Smooth muscle cell (in vitro differentiated cells): ENCODE measurements around the gene SLC25A12. TPM values are rescaled to one million over a fixed set of nuclear protein-coding genes. Genes with fewer than 3 reads are reported as not detected.

Experiments
- DNase-seq: peaks from one replicate; lab custom pipeline; 2025; ENCODE audit not compliant: unreplicated experiment; lab: John Stamatoyannopoulos, UW
- H2AFZ ChIP-seq: fragments of 200-600 bp; sonication (generic); 2 replicates; pipeline ENCODE4 v1.6.0; 2016; ENCODE audit warnings: antibody characterized with exemption, low read depth, mild to moderate bottlenecking
- H3F3A ChIP-seq: fragments of 200-600 bp; sonication (generic); 2 replicates; pipeline ENCODE4 v1.6.0; 2017; ENCODE audit warnings: antibody characterized with exemption, low read depth
- H3K27ac ChIP-seq: fragments of 200-600 bp; sonication (generic); 2 replicates; pipeline ENCODE4 v1.5.1; 2016; ENCODE audit warnings: low read depth, mild to moderate bottlenecking
- H3K27me3 ChIP-seq: fragments of 200-600 bp; sonication (generic); 2 replicates; pipeline ENCODE4 v1.6.1; 2016; ENCODE audit warnings: low read depth, mild to moderate bottlenecking
- H3K36me3 ChIP-seq: fragments of 200-600 bp; sonication (generic); 2 replicates; pipeline ENCODE4 v1.5.1; 2016; ENCODE audit warnings: low read depth
- H3K4me1 ChIP-seq: fragments of 200-600 bp; sonication (generic); 2 replicates; pipeline ENCODE4 v1.5.1; 2016; ENCODE audit warnings: low read depth
- H3K4me2 ChIP-seq: fragments of 200-600 bp; sonication (generic); 2 replicates; pipeline ENCODE4 v1.6.0; 2016; ENCODE audit warnings: mild to moderate bottlenecking
- H3K4me3 ChIP-seq: fragments of 200-600 bp; sonication (generic); 2 replicates; pipeline ENCODE4 v1.5.1; 2016; ENCODE audit warnings: mild to moderate bottlenecking
- H3K79me2 ChIP-seq: fragments of 200-600 bp; sonication (generic); 2 replicates; pipeline ENCODE4 v1.6.0; 2016; ENCODE audit warnings: low read depth, mild to moderate bottlenecking
- H3K9ac ChIP-seq: fragments of 200-600 bp; sonication (generic); 2 replicates; pipeline ENCODE4 v1.6.0; 2016; ENCODE audit warnings: low read depth
- H3K9me3 ChIP-seq: fragments of 200-600 bp; sonication (generic); replicated peaks from 2 replicates; pipeline ENCODE4 v1.5.1; 2016; ENCODE audit warnings: low read depth
- H4K20me1 ChIP-seq: fragments of 200-600 bp; sonication (generic); 2 replicates; pipeline ENCODE4 v1.6.0; 2016; ENCODE audit warnings: low read depth
- CTCF ChIP-seq: fragments of 200-600 bp; sonication (generic); IDR thresholded peaks from 2 replicates; pipeline ENCODE4 v1.5.1; 2017; ENCODE audit warnings: borderline replicate concordance, mild to moderate bottlenecking, antibody characterized with exemption; ENCODE audit not compliant: insufficient read depth, poor library complexity, severe bottlenecking
- WGBS: methylation state at CpG from one replicate; pipeline ENCODE4 v1.1.7; 2016; ENCODE audit warnings: low lambda C conversion rate; 5-methylcytosine and 5-hydroxymethylcytosine counted together
- polyA plus RNA-seq: library from polyadenylated mRNA; unstranded; fragments of >200 nt; fragmentation: Nextera tagmentation; extraction: Ambion mirVana; gene quantifications from 2 replicates; pipeline ENCODE4 v1.2.1, GENCODE V29; 2016
- total RNA-seq: library from RNA; depleted of rRNA; stranded (reverse); fragments of >200 nt; gene quantifications from 2 replicates; pipeline ENCODE4 v1.2.3, GENCODE V29; 2014

SLC25A12 gene
- total and polyA plus RNA-seq, 2 experiments from 2014 or later: 10.5 to 22.4 TPM

- Histone ChIP-seq H2AFZ (peak within 1 kb of the TSS; percentile 84), H3K9me3 (no peaks in the 10 kb centered on the region), H3K79me2 (peaks cover 38% of the 10 kb centered on the region), H4K20me1 (no peaks in the 10 kb centered on the region), H3K9ac (peak within 1 kb of the TSS; percentile 95), H3K4me2 (peak within 1 kb of the TSS; percentile 93), H3F3A (no peaks in the 10 kb centered on the region), H3K36me3 (no peaks in the 10 kb centered on the region), H3K4me1 (peaks cover 9% of the 10 kb centered on the region), H3K27ac (peak within 1 kb of the TSS; percentile 98), H3K4me3 (peak within 1 kb of the TSS; percentile 74), H3K27me3 (no peaks in the 10 kb centered on the region)
- under 1% methylated on average over 60 of the region's 61 CpGs for WGBS
- peak; percentile 94 for DNase-seq
- no peak for TF ChIP-seq CTCF
These were observed 28.4 kb upstream of the SLC25A12 start, which contains the start of gene HAT1 for GRCh38 chr2:171922230-171923022. Gene HAT1 (plus strand): TSS chr2:171922461. CDS start chr2:171922501, 40 bp downstream.

GRCh38 chr2:171921970-171922229 is 27.9 kb upstream of the SLC25A12 start:
- TF ChIP-seq CTCF: no peak
- Histone ChIP-seq H3K9ac (peak overlapping the region; percentile 84), H3K4me3 (peak overlapping the region; percentile 74), H3K4me2 (peak overlapping the region; percentile 84), H3F3A (no peaks in the 10 kb centered on the region), H4K20me1 (no peaks in the 10 kb centered on the region), H3K27me3 (no peaks in the 10 kb centered on the region), H2AFZ (peak overlapping the region; percentile 84), H3K27ac (peak overlapping the region; percentile 98), H3K36me3 (no peaks in the 10 kb centered on the region), H3K4me1 (peaks cover 9% of the 10 kb centered on the region), H3K9me3 (no peaks in the 10 kb centered on the region), H3K79me2 (peaks cover 33% of the 10 kb centered on the region)
- no peak for DNase-seq
- WGBS: 13% methylated on average over 5 of the region's 5 CpGs

GRCh38 chr2:171919453-171919852 is 25.4 kb upstream of the SLC25A12 start:
- no peak for DNase-seq
- Histone ChIP-seq H4K20me1 (no peaks in the 10 kb centered on the region), H3K9ac (no peak overlapping the region), H2AFZ (no peak overlapping the region), H3K79me2 (peaks cover 13% of the 10 kb centered on the region), H3K36me3 (no peaks in the 10 kb centered on the region), H3F3A (no peaks in the 10 kb centered on the region), H3K4me1 (peaks cover 9% of the 10 kb centered on the region), H3K27me3 (no peaks in the 10 kb centered on the region), H3K9me3 (no peaks in the 10 kb centered on the region), H3K4me3 (no peak overlapping the region), H3K27ac (no peak overlapping the region), H3K4me2 (no peak overlapping the region)
- 97% methylated on average over 2 of the region's 2 CpGs for WGBS
- TF ChIP-seq CTCF: no peak

- Histone ChIP-seq H3F3A (no peaks in the 10 kb centered on the region), H3K36me3 (no peaks in the 10 kb centered on the region), H3K4me2 (no peak overlapping the region), H3K27me3 (no peaks in the 10 kb centered on the region), H3K27ac (no peak overlapping the region), H3K9ac (no peak overlapping the region), H3K9me3 (no peaks in the 10 kb centered on the region), H4K20me1 (no peaks in the 10 kb centered on the region), H2AFZ (no peak overlapping the region), H3K79me2 (no peaks in the 10 kb centered on the region), H3K4me1 (no peaks in the 10 kb centered on the region), H3K4me3 (no peak overlapping the region)
- 87% methylated on average over 3 of the region's 3 CpGs for WGBS
- no peak for DNase-seq
- TF ChIP-seq CTCF: no peak
These were observed 19.5 kb upstream of the SLC25A12 start for GRCh38 chr2:171913517-171913916.
